DOHH2 (cell line): Measurements from ENCODE around the gene ARHGAP22.

ENCODE experiments used
- EZH2phosphoT487 ChIP-seq: fragments of 200-600 bp; sonication (generic); IDR thresholded peaks from 2 replicates; pipeline ENCODE4 v1.6.1; 2017; ENCODE audit warnings: borderline replicate concordance, mild to moderate bottlenecking, antibody characterized with exemption, low read length, moderate library complexity, mixed read lengths
- TF ChIP-seq, protein P1 (sequence below): fragments of 200-600 bp; sonication (generic); IDR thresholded peaks from one replicate; pipeline ENCODE4 v1.5.1; 2014; ENCODE audit warnings: antibody characterized with exemption, mild to moderate bottlenecking, low read depth, low read length; ENCODE audit not compliant: poor library complexity, severe bottlenecking

DNA sequence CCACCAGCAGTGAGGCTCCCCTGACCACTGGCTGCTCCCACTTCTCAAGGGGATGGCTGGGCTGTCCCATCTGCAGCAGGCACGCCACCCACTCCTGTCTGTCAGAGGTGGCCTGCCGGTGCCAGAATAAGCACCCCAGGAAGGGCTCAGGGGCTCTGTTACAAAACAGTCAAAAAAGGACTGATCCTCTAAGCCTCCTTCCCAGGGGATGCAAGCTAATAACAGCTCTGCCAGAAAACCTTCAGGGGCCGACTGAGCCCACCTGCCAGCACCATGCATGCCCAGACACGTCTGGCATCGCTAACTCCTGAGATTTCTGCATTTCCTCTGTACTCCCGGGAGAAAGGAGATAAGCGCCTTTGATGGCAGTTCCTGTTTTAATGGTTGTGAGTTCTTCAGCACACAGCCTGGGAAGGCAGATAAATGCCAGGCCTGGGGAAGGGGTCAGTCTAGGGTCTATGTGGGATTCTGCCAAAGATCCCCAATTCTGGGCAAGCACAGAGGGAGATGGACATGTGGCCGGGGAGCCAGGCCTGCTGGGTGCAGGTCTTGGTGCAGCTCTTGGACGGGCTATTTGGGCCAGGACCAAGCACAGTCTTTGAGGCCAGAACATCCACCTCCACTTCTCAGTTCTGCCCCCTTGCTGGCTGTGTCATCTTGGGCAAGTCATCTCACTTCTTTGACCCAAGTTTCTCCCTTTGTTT is 128.4 kb downstream of the ARHGAP22 start:
- TF ChIP-seq, protein P1, sequence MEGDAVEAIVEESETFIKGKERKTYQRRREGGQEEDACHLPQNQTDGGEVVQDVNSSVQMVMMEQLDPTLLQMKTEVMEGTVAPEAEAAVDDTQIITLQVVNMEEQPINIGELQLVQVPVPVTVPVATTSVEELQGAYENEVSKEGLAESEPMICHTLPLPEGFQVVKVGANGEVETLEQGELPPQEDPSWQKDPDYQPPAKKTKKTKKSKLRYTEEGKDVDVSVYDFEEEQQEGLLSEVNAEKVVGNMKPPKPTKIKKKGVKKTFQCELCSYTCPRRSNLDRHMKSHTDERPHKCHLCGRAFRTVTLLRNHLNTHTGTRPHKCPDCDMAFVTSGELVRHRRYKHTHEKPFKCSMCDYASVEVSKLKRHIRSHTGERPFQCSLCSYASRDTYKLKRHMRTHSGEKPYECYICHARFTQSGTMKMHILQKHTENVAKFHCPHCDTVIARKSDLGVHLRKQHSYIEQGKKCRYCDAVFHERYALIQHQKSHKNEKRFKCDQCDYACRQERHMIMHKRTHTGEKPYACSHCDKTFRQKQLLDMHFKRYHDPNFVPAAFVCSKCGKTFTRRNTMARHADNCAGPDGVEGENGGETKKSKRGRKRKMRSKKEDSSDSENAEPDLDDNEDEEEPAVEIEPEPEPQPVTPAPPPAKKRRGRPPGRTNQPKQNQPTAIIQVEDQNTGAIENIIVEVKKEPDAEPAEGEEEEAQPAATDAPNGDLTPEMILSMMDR, result no peak
- TF ChIP-seq EZH2phosphoT487, result no peak
